ENCODE data around the gene IFT74. TPM values are rescaled to one million over a fixed set of nuclear protein-coding genes. Genes with fewer than 3 reads are reported as not detected.

Gene IFT74
- total RNA-seq, 1 donor from 2014 or later = 17.0 TPM

DNA sequence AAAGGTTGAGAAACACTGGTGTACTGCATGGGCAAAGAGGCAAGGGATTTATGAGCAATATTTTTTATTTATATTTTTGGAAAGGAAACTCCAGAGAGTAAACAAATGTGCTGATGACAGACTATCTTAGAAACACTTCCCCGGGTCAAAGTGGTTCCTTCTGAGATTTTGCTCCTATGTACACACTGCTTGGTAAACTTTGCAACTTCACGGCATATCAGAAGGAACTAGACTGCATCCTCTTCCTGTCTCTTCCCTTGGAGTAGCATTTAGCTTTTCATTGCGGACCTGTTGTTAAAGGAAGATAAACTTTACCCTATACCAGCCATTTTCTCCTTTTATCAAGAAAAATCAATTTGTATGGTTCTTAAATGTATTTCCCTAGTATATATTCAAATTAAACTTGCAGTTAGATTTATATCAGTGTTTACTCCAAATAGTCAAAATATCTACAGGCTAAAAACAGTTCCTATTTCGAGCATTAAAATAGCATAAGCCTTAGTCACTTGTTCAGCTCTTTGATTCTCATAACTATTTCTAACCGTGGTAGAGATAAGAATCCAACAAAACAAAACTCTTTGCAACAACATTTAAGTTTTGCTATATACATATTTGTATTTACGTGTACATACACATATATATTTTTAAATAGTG lies 97.3 kb downstream of the IFT74 start:
- H3K27ac Mint-ChIP-seq (ENCODE audit: unreplicated experiment) = no peak overlapping the region
- H3K4me3 Mint-ChIP-seq (ENCODE audit: unreplicated experiment) = no peak overlapping the region
- peaks cover 16% of the 10 kb centered on the region for H3K36me3 Mint-ChIP-seq (ENCODE audit: unreplicated experiment)
- no peaks in the 10 kb centered on the region for H3K4me1 Mint-ChIP-seq (ENCODE audit: unreplicated experiment)
- H3K27me3 Mint-ChIP-seq (ENCODE audit: unreplicated experiment) = no peaks in the 10 kb centered on the region
- TF ChIP-seq, protein P1, sequence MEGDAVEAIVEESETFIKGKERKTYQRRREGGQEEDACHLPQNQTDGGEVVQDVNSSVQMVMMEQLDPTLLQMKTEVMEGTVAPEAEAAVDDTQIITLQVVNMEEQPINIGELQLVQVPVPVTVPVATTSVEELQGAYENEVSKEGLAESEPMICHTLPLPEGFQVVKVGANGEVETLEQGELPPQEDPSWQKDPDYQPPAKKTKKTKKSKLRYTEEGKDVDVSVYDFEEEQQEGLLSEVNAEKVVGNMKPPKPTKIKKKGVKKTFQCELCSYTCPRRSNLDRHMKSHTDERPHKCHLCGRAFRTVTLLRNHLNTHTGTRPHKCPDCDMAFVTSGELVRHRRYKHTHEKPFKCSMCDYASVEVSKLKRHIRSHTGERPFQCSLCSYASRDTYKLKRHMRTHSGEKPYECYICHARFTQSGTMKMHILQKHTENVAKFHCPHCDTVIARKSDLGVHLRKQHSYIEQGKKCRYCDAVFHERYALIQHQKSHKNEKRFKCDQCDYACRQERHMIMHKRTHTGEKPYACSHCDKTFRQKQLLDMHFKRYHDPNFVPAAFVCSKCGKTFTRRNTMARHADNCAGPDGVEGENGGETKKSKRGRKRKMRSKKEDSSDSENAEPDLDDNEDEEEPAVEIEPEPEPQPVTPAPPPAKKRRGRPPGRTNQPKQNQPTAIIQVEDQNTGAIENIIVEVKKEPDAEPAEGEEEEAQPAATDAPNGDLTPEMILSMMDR (IDR thresholded peaks at IDR 0.05) = no peak
- H3K9me3 Mint-ChIP-seq (ENCODE audit: unreplicated experiment) = no peaks in the 10 kb centered on the region
- no peak for DNase-seq (ENCODE audit: extremely low spot score, unreplicated experiment)

- no peak for DNase-seq (ENCODE audit: extremely low spot score, unreplicated experiment)
- TF ChIP-seq, protein P1 (IDR thresholded peaks at IDR 0.05) = no peak
- Mint-ChIP-seq H3K27ac (ENCODE audit: unreplicated experiment) (no peak overlapping the region), H3K36me3 (ENCODE audit: unreplicated experiment) (peaks cover 12% of the 10 kb centered on the region), H3K4me3 (ENCODE audit: unreplicated experiment) (no peak overlapping the region), H3K9me3 (ENCODE audit: unreplicated experiment) (no peaks in the 10 kb centered on the region), H3K4me1 (ENCODE audit: unreplicated experiment) (no peaks in the 10 kb centered on the region), H3K27me3 (ENCODE audit: unreplicated experiment) (no peaks in the 10 kb centered on the region)
Measured at GRCh38 chr9:27054125-27054524, 97.9 kb downstream of the IFT74 start.

- Mint-ChIP-seq H3K4me1 (ENCODE audit: unreplicated experiment) (no peaks in the 10 kb centered on the region), H3K9me3 (ENCODE audit: unreplicated experiment) (no peaks in the 10 kb centered on the region), H3K36me3 (ENCODE audit: unreplicated experiment) (peaks cover 8% of the 10 kb centered on the region), H3K4me3 (ENCODE audit: unreplicated experiment) (no peak overlapping the region), H3K27me3 (ENCODE audit: unreplicated experiment) (no peaks in the 10 kb centered on the region), H3K27ac (ENCODE audit: unreplicated experiment) (no peak overlapping the region)
- DNase-seq (ENCODE audit: extremely low spot score, unreplicated experiment) = no peak
- TF ChIP-seq, protein P1 (IDR thresholded peaks at IDR 0.05) = no peak
Measured at GRCh38 chr9:27054841-27055240, 98.6 kb downstream of the IFT74 start.

DNA sequence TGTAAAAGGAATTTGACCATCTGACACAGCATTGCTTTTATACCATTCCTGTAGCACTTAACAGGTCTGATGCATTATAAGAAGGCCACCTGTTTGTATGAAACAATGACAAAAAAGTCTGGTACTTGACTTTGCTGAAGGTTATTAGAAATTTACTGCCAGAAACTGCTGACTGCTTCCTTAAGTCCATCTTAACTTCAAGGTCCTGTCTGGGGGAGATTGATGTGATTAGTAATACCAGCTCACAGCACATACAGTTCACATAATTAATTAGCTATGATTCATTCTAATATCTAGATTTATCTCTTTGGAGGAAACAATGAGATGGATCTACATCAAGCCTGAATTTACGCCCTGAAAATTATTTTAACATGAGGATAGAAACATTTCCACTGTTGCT lies 103.2 kb downstream of the IFT74 start:
- Mint-ChIP-seq H3K27me3 (ENCODE audit: unreplicated experiment) (no peaks in the 10 kb centered on the region), H3K9me3 (ENCODE audit: unreplicated experiment) (no peaks in the 10 kb centered on the region), H3K36me3 (ENCODE audit: unreplicated experiment) (peaks cover 11% of the 10 kb centered on the region), H3K4me3 (ENCODE audit: unreplicated experiment) (no peak overlapping the region), H3K4me1 (ENCODE audit: unreplicated experiment) (no peaks in the 10 kb centered on the region), H3K27ac (ENCODE audit: unreplicated experiment) (no peak overlapping the region)
- TF ChIP-seq, protein P1 (IDR thresholded peaks at IDR 0.05) = no peak
- no peak for DNase-seq (ENCODE audit: extremely low spot score, unreplicated experiment)

DNA sequence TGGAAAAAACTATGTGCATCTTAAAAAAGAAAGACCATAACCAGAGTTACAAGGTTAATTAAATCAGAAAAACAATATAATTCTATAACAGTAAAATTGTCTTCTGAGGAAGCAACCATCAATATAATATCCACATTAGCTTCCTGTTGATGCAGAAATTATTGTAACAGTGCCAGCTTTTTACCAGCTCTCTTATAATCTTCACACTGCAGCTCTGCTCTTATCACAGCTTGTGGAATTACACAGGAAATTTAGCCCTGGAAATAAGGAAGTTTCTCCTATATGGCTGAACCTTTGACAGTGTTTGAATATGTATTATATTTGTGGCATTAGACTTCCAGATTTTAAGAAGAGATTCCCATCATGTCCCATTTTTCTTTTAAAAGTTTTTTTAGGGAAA lies 103.7 kb downstream of the IFT74 start:
- Mint-ChIP-seq H3K4me3 (ENCODE audit: unreplicated experiment) (no peak overlapping the region), H3K36me3 (ENCODE audit: unreplicated experiment) (peaks cover 11% of the 10 kb centered on the region), H3K4me1 (ENCODE audit: unreplicated experiment) (peaks cover 2% of the 10 kb centered on the region), H3K9me3 (ENCODE audit: unreplicated experiment) (no peaks in the 10 kb centered on the region), H3K27ac (ENCODE audit: unreplicated experiment) (no peak overlapping the region), H3K27me3 (ENCODE audit: unreplicated experiment) (no peaks in the 10 kb centered on the region)
- no peak for DNase-seq (ENCODE audit: extremely low spot score, unreplicated experiment)
- TF ChIP-seq, protein P1 (IDR thresholded peaks at IDR 0.05) = no peak
